GM12873 (cell line): Measurements from ENCODE around the gene SLC12A6.

ENCODE experiments used
- TF ChIP-seq, protein P1 (sequence below): IDR thresholded peaks from 2 replicates; pipeline ENCODE4 v1.5.1; 2012; ENCODE audit warnings: low read depth, mild to moderate bottlenecking, moderate library complexity, low read length, control low read depth; ENCODE audit not compliant: insufficient read depth; ENCODE audit errors: missing control alignments

Gene SLC12A6

DNA sequence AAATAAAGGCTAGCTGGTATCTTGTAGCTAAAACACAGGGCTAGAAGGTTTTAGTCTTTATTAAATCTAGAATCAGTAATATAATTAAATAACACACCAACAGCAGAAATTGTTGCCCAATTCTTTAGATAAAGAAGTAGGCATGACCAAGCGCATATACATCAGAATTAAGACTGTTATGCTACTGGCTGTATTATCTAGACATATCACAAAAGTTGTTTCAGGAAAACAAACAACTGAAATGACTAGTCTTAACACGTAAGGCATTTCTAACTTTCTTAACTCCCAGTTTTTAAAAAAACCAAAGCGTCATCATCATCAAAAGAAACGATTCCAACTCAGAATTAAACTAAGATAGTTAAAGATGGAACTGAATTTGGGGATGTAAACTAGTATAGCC is 57.4 kb downstream of the SLC12A6 start:
- TF ChIP-seq, protein P1, sequence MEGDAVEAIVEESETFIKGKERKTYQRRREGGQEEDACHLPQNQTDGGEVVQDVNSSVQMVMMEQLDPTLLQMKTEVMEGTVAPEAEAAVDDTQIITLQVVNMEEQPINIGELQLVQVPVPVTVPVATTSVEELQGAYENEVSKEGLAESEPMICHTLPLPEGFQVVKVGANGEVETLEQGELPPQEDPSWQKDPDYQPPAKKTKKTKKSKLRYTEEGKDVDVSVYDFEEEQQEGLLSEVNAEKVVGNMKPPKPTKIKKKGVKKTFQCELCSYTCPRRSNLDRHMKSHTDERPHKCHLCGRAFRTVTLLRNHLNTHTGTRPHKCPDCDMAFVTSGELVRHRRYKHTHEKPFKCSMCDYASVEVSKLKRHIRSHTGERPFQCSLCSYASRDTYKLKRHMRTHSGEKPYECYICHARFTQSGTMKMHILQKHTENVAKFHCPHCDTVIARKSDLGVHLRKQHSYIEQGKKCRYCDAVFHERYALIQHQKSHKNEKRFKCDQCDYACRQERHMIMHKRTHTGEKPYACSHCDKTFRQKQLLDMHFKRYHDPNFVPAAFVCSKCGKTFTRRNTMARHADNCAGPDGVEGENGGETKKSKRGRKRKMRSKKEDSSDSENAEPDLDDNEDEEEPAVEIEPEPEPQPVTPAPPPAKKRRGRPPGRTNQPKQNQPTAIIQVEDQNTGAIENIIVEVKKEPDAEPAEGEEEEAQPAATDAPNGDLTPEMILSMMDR = no peak

DNA sequence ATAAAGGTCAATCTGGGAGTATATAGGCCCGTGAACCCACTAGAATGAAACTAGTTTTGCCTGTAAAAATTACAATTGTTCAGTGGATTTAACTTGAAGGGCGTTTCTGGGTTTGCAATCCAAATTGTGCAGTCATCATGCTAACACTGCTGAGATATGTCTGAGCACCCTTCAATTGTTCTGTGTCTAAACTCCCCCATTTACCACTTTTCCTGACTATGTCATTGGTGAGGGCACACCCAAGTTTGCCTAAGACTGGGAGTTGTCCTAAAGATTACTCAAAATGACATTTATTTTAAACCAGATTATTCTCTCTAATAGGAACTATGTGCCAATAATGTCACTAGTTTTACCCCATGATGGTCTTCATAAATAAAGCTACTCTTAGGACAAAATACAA is 58.2 kb downstream of the SLC12A6 start:
- TF ChIP-seq, protein P1 = no peak

DNA sequence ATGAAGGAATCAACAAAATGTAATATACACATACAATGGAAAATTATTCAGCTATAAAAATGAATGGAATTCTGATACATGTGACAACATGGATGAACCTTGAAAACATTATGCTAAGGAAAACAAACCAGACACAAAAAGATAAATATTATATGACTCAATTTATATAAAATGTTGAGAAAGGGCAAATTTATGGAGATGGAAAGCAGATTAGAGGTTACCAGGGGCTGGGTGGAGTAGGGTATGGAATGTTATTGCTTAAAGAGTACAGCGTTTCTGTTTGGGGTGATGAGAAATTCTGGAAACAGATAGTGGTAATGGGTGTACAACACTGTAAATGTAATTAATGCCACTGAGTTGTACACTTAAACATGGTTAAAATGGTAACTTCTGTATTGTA is 61.9 kb downstream of the SLC12A6 start:
- TF ChIP-seq, protein P1 = no peak

GRCh38 chr15:34275154-34275553 is 62.4 kb downstream of the SLC12A6 start:
- TF ChIP-seq, protein P1 = no peak

DNA sequence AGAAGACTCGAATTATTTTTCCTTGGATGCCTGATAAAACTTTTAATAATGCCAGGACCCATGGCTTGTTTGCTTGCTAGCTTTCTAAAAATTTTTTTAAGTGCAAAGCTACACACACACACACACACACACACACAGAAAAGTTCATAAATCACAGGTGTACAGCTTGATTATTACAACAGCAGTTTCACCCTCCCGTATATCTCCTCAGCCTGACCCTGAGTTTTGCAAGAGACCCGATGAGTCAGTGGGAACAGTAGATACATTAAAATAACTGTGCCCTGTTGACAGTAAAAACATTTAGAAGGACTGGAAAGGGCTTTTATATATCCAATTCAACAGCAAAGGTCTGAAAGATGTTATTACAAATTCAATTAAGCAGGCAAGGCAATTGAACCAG is 66.1 kb downstream of the SLC12A6 start:
- TF ChIP-seq, protein P1 = no peak

- TF ChIP-seq, protein P1 = no peak
Observed at GRCh38 chr15:34266751-34267150, 70.8 kb downstream of the SLC12A6 start.

- TF ChIP-seq, protein P1 = no peak
Observed at GRCh38 chr15:34264076-34264475, 73.5 kb downstream of the SLC12A6 start.

DNA sequence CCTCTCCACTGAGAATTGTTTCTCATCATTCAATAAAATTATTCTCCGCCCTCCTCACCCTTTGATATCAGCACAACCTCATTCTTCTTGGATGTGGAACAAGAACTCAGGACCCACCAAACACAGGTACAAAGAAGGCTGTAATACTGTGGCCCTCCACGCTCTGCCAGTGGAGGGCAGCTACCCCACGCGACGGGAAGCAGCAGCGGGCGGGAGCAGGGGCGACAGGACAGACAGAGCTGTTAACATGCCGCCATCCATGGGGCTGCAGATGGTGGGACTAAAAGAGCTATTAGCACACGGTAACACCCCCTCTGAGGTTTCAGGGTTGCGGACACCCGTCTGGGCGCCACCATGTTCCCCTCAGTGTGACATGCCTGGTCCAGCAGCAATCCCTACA is 75.2 kb downstream of the SLC12A6 start:
- TF ChIP-seq, protein P1 = no peak
